HepG2 (cell line): Measurements from ENCODE around the gene SPIRE1. TPM values are rescaled to one million over a fixed set of nuclear protein-coding genes. Genes with fewer than 3 reads are reported as not detected.
A peak's percentile ranks its signal among the peaks of the same experiment; 100 is the strongest.

Source experiments
- FOXA1 ChIP-seq, 2 experiments: fragments of 450-650 bp in 1 of 2; sonication (generic) in 1 of 2; formaldehyde crosslinking in 1 of 2; IDR thresholded peaks; 2 replicates each; pipeline versions ENCODE4 v1.4.0 to v1.6.1; 2016 to 2020; ENCODE audit warnings: missing genetic modification reagents in 1 of 2
- FOXP1 ChIP-seq, 2 experiments: fragments of 450-650 bp in 1 of 2; IDR thresholded peaks; 2 replicates each; pipeline ENCODE4 v1.6.1; 2017 to 2018; ENCODE audit warnings: antibody characterized with exemption in 1 of 2
- GATAD2A ChIP-seq: IDR thresholded peaks from 2 replicates; pipeline ENCODE4 v1.6.1; 2016
- GMEB2 ChIP-seq: IDR thresholded peaks from 2 replicates; pipeline ENCODE4 v1.6.1; 2016; ENCODE audit warnings: missing biosample characterization, missing genetic modification reagents, low read depth
- MIER2 ChIP-seq: IDR thresholded peaks from 2 replicates; pipeline ENCODE4 v1.6.1; 2016; ENCODE audit warnings: missing biosample characterization, missing genetic modification reagents
- ONECUT2 ChIP-seq: sonication (generic); formaldehyde crosslinking; IDR thresholded peaks from 2 replicates; pipeline ENCODE4 v1.4.0; 2020; ENCODE audit warnings: missing genetic modification reagents
- SMAD3 ChIP-seq: sonication (generic); formaldehyde crosslinking; IDR thresholded peaks from 2 replicates; pipeline ENCODE4 v1.4.0; 2020; ENCODE audit warnings: missing genetic modification reagents
- SOX13 ChIP-seq, 3 experiments: fragments of 450-650 bp in 1 of 3; sonication (generic) in 1 of 3; formaldehyde crosslinking in 1 of 3; IDR thresholded peaks in 2 of 3; conservative IDR thresholded peaks in 1 of 3; 2 replicates each; pipeline versions ENCODE4 v1.5.0 to v1.6.1; 2016 to 2020; ENCODE audit warnings: antibody characterized with exemption in 1 of 3, mild to moderate bottlenecking in 1 of 3, missing compliant biosample characterization in 1 of 3, missing genetic modification reagents in 1 of 3, moderate library complexity in 1 of 3
- TARDBP ChIP-seq: sonication (generic); formaldehyde crosslinking; IDR thresholded peaks from 2 replicates; pipeline ENCODE4 v1.8.0; 2022; ENCODE audit warnings: mild to moderate bottlenecking, missing genetic modification reagents
- TOPORS ChIP-seq: sonication (generic); formaldehyde crosslinking; IDR thresholded peaks from 2 replicates; pipeline ENCODE4 v1.8.0; 2023; ENCODE audit warnings: mild to moderate bottlenecking, missing genetic modification reagents
- ZC3H13 ChIP-seq: sonication (generic); formaldehyde crosslinking; IDR thresholded peaks from 2 replicates; pipeline ENCODE4 v1.8.1; 2023; ENCODE audit warnings: mild to moderate bottlenecking, missing genetic modification reagents, moderate library complexity
- ZNF207 ChIP-seq: fragments of 450-650 bp; IDR thresholded peaks from 2 replicates; pipeline ENCODE4 v1.6.1; 2016; ENCODE audit warnings: antibody characterized with exemption, borderline replicate concordance
- ZNF3 ChIP-seq: IDR thresholded peaks from 2 replicates; pipeline ENCODE4 v1.7.0; 2017; ENCODE audit warnings: inconsistent platforms
- ZNF644 ChIP-seq: IDR thresholded peaks from 2 replicates; pipeline ENCODE4 v1.6.1; 2016; ENCODE audit warnings: low read depth
- polyA plus RNA-seq, 8 experiments: library from polyadenylated mRNA; depleted of rRNA in 3 of 8; stranded (reverse) in 7 of 8; unstranded in 1 of 8; fragments of >200 nt; fragmentation: Illumina TruSeq in 4 of 8; extraction: Trizol in 4 of 8; gene quantifications; 2 replicates each; pipeline versions ENCODE4 v1.2.1 to v1.2.3, GENCODE V29; 2011 to 2016; ENCODE audit warnings: low read depth in 4 of 8, missing spikeins in 1 of 8, mixed read lengths in 1 of 8; ENCODE audit not compliant: insufficient read depth in 1 of 8
- total RNA-seq, 5 experiments: library from RNA; depleted of rRNA; stranded (reverse); fragments of >200 nt; fragmentation: Illumina TruSeq; extraction: Trizol; gene quantifications; 2 replicates each; pipeline ENCODE4 v1.2.3, GENCODE V29; 2016; ENCODE audit warnings: low read depth in 1 of 5
- TF ChIP-seq, protein P1 (sequence below): IDR thresholded peaks from 2 replicates; pipeline ENCODE4 v1.4.0; 2020; ENCODE audit warnings: mild to moderate bottlenecking, missing genetic modification reagents
- TF ChIP-seq, protein P2 (sequence below): sonication (generic); formaldehyde crosslinking; IDR thresholded peaks from 2 replicates; pipeline ENCODE4 v1.4.0; 2020; ENCODE audit warnings: missing genetic modification reagents
- TF ChIP-seq, protein P3 (sequence below): sonication (generic); formaldehyde crosslinking; IDR thresholded peaks from 2 replicates; pipeline ENCODE4; 2020; ENCODE audit warnings: missing genetic modification reagents, mild to moderate bottlenecking, borderline replicate concordance

SPIRE1 gene
- total and polyA plus RNA-seq, 2 of the 13 experiments (the other 11 are each of a cell fraction or from before 2014, with no cell fraction given), result 9.9 to 21.3 TPM

DNA sequence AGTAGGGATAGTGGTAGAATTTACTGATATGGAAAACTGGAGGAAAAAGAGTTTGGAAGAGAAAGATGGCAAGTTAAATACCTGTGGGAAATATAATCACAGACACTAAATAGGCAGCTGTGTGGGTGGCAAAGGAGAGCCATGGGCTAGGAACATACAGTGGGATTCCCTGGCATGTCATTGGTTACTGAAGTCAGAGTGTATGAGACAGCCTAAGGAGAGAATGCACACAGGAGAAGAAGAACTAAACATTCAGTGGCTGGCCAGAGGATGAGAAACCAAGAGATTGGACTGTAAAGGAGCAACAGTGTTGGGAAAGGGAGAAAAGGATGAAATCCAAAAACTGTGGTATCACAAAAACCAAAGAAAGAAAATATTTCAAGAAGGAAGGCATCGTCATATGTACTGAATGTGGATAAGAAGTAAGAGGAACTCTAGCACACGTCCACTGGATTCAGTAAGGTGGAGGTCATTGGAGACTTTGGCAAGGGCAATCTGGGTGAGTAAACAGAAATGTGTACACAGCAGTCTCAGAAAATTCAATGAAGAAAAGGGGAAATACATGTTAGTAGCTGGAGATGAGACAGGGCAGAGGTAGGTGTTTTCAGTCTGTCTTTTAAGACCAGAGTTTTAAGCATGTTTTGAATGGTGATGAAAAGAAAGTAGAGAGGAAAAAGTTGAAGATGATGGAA lies 83.3 kb downstream of the SPIRE1 start (continued):
- TF ChIP-seq GATAD2A (CRISPR knock-in tag) (peak; percentile 45; the same call in 1 of the 2 replicates), MIER2 (CRISPR knock-in tag) (no peak), FOXP1 (IDR thresholded peaks at IDR 0.05) (no peak), FOXP1 (CRISPR knock-in tag; IDR thresholded peaks at IDR 0.05) (0 out of 2 replicates have a peak, but pooled peaks have one; percentile 46), ZNF3 (no peak), FOXA1 (IDR thresholded peaks at IDR 0.05) (0 out of 2 replicates have a peak, but pooled peaks have one; percentile 8), FOXA1 (CRISPR knock-in tag; IDR thresholded peaks at IDR 0.05) (peak; percentile 73), ZNF207 (no peak), TOPORS (CRISPR knock-in tag) (no peak), ONECUT2 (CRISPR knock-in tag) (peak; percentile 54; the same call in 1 of the 2 replicates), ZC3H13 (CRISPR knock-in tag) (no peak), GMEB2 (CRISPR knock-in tag) (no peak), SMAD3 (CRISPR knock-in tag) (no peak), TARDBP (CRISPR knock-in tag) (no peak), SOX13 (IDR thresholded peaks at IDR 0.05) (no peak), SOX13 (CRISPR knock-in tag; conservative IDR thresholded peaks at IDR 0.05 in 1 of 2, IDR thresholded peaks at IDR 0.05 in 1 of 2) (0 out of 4 replicates have a peak, but pooled peaks of 1 of the 2 experiments have one; percentile 14), ZNF644 (CRISPR knock-in tag) (0 out of 2 replicates have a peak, but pooled peaks have one; percentile 14)
- TF ChIP-seq, protein P1, sequence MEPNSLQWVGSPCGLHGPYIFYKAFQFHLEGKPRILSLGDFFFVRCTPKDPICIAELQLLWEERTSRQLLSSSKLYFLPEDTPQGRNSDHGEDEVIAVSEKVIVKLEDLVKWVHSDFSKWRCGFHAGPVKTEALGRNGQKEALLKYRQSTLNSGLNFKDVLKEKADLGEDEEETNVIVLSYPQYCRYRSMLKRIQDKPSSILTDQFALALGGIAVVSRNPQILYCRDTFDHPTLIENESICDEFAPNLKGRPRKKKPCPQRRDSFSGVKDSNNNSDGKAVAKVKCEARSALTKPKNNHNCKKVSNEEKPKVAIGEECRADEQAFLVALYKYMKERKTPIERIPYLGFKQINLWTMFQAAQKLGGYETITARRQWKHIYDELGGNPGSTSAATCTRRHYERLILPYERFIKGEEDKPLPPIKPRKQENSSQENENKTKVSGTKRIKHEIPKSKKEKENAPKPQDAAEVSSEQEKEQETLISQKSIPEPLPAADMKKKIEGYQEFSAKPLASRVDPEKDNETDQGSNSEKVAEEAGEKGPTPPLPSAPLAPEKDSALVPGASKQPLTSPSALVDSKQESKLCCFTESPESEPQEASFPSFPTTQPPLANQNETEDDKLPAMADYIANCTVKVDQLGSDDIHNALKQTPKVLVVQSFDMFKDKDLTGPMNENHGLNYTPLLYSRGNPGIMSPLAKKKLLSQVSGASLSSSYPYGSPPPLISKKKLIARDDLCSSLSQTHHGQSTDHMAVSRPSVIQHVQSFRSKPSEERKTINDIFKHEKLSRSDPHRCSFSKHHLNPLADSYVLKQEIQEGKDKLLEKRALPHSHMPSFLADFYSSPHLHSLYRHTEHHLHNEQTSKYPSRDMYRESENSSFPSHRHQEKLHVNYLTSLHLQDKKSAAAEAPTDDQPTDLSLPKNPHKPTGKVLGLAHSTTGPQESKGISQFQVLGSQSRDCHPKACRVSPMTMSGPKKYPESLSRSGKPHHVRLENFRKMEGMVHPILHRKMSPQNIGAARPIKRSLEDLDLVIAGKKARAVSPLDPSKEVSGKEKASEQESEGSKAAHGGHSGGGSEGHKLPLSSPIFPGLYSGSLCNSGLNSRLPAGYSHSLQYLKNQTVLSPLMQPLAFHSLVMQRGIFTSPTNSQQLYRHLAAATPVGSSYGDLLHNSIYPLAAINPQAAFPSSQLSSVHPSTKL (CRISPR knock-in tag), result peak; percentile 71
- TF ChIP-seq, protein P2, sequence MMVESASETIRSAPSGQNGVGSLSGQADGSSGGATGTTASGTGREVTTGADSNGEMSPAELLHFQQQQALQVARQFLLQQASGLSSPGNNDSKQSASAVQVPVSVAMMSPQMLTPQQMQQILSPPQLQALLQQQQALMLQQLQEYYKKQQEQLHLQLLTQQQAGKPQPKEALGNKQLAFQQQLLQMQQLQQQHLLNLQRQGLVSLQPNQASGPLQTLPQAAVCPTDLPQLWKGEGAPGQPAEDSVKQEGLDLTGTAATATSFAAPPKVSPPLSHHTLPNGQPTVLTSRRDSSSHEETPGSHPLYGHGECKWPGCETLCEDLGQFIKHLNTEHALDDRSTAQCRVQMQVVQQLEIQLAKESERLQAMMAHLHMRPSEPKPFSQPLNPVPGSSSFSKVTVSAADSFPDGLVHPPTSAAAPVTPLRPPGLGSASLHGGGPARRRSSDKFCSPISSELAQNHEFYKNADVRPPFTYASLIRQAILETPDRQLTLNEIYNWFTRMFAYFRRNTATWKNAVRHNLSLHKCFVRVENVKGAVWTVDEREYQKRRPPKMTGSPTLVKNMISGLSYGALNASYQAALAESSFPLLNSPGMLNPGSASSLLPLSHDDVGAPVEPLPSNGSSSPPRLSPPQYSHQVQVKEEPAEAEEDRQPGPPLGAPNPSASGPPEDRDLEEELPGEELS (CRISPR knock-in tag), result 0 out of 2 replicates have a peak, but pooled peaks have one; percentile 56
- TF ChIP-seq, protein P3, sequence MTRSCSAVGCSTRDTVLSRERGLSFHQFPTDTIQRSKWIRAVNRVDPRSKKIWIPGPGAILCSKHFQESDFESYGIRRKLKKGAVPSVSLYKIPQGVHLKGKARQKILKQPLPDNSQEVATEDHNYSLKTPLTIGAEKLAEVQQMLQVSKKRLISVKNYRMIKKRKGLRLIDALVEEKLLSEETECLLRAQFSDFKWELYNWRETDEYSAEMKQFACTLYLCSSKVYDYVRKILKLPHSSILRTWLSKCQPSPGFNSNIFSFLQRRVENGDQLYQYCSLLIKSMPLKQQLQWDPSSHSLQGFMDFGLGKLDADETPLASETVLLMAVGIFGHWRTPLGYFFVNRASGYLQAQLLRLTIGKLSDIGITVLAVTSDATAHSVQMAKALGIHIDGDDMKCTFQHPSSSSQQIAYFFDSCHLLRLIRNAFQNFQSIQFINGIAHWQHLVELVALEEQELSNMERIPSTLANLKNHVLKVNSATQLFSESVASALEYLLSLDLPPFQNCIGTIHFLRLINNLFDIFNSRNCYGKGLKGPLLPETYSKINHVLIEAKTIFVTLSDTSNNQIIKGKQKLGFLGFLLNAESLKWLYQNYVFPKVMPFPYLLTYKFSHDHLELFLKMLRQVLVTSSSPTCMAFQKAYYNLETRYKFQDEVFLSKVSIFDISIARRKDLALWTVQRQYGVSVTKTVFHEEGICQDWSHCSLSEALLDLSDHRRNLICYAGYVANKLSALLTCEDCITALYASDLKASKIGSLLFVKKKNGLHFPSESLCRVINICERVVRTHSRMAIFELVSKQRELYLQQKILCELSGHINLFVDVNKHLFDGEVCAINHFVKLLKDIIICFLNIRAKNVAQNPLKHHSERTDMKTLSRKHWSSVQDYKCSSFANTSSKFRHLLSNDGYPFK, result no peak
